ENCODE results near the gene PRKAG3. TPM values are rescaled to one million over a fixed set of nuclear protein-coding genes. Genes with fewer than 3 reads are reported as not detected.

Gene PRKAG3
- total RNA-seq, 4 donors from 2014 or later: not detected

DNA sequence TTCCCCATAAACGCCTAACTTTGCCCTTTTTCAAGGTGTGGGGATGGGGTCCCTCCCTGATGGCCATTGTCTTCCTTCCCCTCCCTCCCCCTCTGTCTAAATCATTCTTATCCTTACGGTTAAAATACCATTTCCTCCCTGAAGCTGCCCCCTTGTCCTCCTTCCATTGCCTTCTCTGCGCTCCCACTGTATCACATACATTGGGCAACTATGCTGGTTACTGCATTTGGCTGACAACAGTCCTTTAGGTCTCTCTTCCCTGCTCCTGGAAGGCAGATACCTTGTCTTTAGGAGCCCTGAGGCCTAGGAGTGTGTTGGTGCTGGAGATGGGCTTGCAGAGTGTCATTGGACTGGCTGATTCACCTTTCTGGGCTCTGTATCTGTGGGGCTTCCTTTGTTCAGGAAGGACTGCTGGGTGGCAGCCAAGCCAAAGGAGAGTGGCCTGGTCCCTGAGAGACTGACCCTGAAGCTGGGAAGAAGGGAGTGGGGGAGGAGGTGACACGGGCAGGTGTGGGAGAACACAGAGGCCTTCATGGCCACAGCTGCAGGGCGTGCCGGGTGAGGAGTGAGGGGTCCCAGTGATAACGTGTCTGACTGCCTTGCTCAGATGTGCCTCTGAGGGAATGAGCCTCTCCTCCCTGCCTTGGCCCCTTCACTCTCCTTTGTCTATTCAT is 30.2 kb upstream of the PRKAG3 start:
- TF ChIP-seq, protein P1, sequence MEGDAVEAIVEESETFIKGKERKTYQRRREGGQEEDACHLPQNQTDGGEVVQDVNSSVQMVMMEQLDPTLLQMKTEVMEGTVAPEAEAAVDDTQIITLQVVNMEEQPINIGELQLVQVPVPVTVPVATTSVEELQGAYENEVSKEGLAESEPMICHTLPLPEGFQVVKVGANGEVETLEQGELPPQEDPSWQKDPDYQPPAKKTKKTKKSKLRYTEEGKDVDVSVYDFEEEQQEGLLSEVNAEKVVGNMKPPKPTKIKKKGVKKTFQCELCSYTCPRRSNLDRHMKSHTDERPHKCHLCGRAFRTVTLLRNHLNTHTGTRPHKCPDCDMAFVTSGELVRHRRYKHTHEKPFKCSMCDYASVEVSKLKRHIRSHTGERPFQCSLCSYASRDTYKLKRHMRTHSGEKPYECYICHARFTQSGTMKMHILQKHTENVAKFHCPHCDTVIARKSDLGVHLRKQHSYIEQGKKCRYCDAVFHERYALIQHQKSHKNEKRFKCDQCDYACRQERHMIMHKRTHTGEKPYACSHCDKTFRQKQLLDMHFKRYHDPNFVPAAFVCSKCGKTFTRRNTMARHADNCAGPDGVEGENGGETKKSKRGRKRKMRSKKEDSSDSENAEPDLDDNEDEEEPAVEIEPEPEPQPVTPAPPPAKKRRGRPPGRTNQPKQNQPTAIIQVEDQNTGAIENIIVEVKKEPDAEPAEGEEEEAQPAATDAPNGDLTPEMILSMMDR (IDR thresholded peaks at IDR 0.05; ENCODE audit: low read depth): no peak

DNA sequence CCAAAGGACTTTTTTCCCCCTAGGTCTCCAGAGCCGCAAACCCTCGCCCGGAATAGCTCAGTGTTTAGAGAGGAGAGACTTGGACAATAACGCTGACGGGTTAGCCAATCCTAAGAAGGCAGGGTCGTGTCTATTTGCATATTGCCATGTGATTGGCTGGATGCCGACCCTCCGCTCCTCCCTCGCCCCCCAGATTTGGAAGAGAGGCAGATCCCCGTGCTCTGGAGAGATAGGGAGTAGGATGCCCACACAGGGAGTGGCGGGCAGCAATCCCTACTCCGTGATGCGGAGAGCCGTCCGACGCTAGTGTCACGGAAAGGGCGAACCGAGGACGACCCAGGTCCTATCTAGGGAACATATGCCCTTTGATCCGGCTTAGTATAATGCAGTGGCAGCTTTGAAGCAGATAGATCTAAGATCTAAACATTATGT is 29.4 kb upstream of the PRKAG3 start:
- TF ChIP-seq, protein P1 (IDR thresholded peaks at IDR 0.05; ENCODE audit: low read depth): no peak

DNA sequence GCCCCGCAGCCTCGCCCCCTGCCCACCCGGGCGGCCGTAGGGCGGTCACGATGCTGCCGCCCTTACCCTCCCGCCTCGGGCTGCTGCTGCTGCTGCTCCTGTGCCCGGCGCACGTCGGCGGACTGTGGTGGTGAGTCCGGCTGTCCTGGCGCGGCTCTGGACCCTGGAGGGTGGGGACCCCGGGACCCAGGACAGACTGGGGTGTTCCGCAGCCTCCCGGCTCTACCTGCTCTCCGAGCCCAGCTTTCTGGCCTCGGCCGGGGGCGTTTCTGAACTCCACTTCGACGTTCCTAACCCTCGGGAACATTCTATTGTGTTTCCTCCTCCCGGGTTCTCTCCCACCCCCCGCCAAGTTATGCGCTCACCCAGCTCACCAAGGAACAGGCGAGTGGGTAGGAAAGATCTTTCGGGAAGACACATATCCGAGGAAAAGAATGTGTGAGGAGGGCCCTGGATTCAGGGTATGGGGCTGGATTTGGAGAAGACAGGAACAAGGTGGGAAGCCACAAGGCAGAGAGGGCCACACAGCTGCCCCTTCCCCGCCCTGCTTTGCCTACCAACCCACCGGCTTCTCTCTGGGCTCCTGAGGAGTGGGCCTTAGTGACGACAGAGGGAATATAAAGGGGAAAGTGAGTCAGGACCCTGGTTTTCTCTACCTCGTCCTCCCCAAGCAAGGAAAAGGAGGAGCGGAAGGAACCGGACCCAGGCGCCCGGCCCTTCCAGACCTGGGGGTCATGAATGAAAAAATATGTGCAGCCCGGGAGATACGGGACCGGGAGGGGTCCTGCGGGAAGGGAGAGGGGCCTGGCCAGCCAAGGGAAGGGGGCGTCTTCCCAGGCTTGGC is 28.6 kb upstream of the PRKAG3 start:
- TF ChIP-seq, protein P1 (IDR thresholded peaks at IDR 0.05; ENCODE audit: low read depth): no peak

DNA sequence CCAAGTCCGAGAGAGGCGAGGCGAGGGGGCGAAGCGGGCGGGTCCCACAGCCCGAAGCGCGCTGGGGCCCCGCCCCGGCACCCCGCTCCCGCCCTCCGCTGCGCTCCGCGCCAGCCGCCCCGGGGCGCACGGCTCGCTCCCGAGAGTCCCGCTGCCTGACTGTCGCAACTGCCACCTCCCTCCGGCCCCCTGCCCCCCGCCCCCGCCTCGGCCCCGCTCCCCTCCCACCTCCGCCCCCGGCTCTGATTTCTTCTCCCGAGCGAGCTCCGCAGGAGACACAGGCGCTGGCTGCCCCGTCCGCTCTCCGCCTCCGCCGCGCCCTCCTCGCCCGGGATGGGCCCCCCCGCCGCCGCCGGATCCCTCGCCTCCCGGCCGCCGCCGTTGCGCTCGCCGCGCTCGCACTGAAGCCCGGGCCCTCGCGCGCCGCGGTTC is 28.0 kb upstream of the PRKAG3 start, which contains the start of gene WNT6:
TSS of gene WNT6 (plus strand) at position 250 of the 432 bp plus-strand sequence. CDS start 233 bp downstream, outside the sequence.
- TF ChIP-seq, protein P1 (IDR thresholded peaks at IDR 0.05; ENCODE audit: low read depth): no peak

DNA sequence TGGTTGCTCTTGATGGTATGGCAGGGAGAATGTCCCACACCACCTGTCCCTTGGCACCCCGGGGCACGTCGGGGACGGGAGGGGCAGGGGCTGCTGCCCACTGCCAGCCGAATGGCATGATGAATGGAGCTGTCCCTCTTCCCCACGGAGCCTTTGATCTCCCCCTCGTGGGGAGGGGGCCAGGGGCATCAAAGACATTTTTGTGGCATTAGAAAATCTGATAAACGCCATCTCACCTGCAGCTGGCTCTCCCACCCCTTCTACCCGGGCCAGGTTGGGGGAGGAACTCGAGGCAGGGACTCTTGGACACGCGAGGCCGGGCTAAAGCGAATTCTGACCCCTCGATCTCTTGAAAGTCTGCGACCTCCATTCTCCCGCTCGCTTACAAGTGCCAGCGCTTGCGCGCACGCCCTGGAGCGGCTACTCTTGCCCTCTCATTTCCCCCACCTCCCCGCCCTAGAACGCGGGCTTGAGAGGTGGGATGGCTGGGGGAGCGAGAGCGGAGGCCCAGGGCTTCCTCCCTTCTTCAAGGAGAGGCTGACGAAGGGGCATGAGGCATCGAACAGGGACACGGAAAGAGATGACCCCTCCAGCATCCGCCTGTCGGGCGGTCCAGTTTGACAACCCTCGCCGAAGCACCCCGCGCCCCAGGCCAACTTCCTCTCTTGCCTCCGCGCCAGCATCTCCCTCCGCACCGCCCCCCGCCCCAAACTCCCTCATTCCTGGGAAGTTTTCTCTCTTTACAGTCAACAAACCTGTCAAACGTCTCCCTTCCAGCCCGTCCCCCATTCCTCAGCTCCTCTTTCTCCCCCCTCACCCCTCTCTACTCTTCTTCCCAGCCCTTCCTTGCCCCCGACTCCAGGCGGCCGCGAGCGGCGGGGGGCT is 27.3 kb upstream of the PRKAG3 start:
- TF ChIP-seq, protein P1 (IDR thresholded peaks at IDR 0.05; ENCODE audit: low read depth): no peak

DNA sequence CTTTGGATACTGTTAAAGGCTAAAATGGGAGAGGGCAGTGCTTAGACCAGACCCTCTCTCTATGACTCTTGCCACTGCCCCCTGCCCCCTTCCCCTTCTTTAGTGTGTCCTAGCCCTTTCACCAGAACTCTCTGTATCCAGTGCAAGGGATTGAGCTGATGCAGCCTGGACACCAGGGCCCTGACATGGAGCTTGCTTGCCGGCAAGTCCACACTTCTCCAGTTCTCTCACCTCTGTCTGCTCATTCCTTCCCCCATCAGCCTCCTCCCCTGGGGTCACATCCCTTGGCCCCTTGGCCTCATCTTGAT is 26.5 kb upstream of the PRKAG3 start:
- TF ChIP-seq, protein P1 (IDR thresholded peaks at IDR 0.05; ENCODE audit: low read depth): no peak

Data from subcutaneous adipose tissue (tissue), 4 donors.